Suprapubic skin (tissue), 3 donors: ENCODE data around the gene TOR1AIP2.

Source experiments
- POLR2A ChIP-seq, 2 donors: fragments of 450-650 bp; IDR thresholded peaks; one replicate each; pipeline ENCODE4 v1.6.1; 2017; ENCODE audit warnings: antibody characterized with exemption in 2 of 2, mild to moderate bottlenecking in 2 of 2, moderate library complexity in 2 of 2
- TF ChIP-seq, protein P1 (sequence below), 2 donors: fragments of 200-600 bp in 1 of 2; fragments of 450-650 bp in 1 of 2; sonication (generic) in 1 of 2; IDR thresholded peaks; one replicate each; pipeline ENCODE4 v1.5.1; 2016 to 2019; ENCODE audit warnings: antibody characterized with exemption in 2 of 2, mild to moderate bottlenecking in 1 of 2, moderate library complexity in 1 of 2

DNA sequence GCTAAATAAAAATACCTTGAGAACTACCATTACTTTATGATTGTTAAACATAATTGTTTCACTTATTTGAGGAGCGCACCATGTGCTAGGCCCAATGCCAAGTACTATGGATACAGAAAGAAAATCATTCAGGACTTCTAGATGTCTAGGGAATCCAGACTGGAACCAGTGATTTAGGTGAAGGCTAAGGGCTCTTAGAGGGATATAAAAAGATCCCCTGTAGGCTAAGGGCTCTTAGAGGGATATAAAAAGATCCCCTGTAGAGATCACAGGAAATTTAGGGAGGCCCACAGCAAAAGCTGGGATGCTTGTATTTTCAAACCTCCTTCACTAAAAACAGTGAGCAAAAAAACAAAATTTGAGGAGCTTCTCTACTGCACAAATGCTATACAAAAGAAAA is 6.7 kb downstream of the TOR1AIP2 start:
- TF ChIP-seq, protein P1, sequence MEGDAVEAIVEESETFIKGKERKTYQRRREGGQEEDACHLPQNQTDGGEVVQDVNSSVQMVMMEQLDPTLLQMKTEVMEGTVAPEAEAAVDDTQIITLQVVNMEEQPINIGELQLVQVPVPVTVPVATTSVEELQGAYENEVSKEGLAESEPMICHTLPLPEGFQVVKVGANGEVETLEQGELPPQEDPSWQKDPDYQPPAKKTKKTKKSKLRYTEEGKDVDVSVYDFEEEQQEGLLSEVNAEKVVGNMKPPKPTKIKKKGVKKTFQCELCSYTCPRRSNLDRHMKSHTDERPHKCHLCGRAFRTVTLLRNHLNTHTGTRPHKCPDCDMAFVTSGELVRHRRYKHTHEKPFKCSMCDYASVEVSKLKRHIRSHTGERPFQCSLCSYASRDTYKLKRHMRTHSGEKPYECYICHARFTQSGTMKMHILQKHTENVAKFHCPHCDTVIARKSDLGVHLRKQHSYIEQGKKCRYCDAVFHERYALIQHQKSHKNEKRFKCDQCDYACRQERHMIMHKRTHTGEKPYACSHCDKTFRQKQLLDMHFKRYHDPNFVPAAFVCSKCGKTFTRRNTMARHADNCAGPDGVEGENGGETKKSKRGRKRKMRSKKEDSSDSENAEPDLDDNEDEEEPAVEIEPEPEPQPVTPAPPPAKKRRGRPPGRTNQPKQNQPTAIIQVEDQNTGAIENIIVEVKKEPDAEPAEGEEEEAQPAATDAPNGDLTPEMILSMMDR (IDR thresholded peaks at IDR 0.05) = no peak
- TF ChIP-seq POLR2A (IDR thresholded peaks at IDR 0.05) = no peak
